ENCODE data around the gene NRSN1.

GRCh38 chr6:24183584-24183983, 57.6 kb downstream of the NRSN1 start:
- TF ChIP-seq CTCF (IDR thresholded peaks at IDR 0.05; ENCODE audit: low read depth, low read length, missing input control), result no peak
- TF ChIP-seq MAX (IDR thresholded peaks at IDR 0.05), result no peak
- no peak for TF ChIP-seq JUND (IDR thresholded peaks at IDR 0.05)
- no peak for TF ChIP-seq TAF1 (conservative IDR thresholded peaks at IDR 0.05)
- no peak for TF ChIP-seq ATF3 (IDR thresholded peaks at IDR 0.05)
- TF ChIP-seq RAD21 (IDR thresholded peaks at IDR 0.05), result no peak
- no peak for TF ChIP-seq YY1 (IDR thresholded peaks at IDR 0.05)
- no peak for TF ChIP-seq REST (IDR thresholded peaks at IDR 0.05)
- no peak for TF ChIP-seq GABPA (IDR thresholded peaks at IDR 0.05 in 1 of 2, conservative IDR thresholded peaks at IDR 0.05 in 1 of 2)
- no peak for TF ChIP-seq ZBTB33 (IDR thresholded peaks at IDR 0.05)
- no peak for TF ChIP-seq HNF4G (IDR thresholded peaks at IDR 0.05)
- no peak for TF ChIP-seq SP1 (IDR thresholded peaks at IDR 0.05)

Measured in liver (tissue), 3 donors.